Astrocyte (in vitro differentiated cells and primary cell): ENCODE results near the gene B4GALT1.

Experiments used
- EZH2 ChIP-seq: IDR thresholded peaks from 2 replicates; pipeline ENCODE4 v1.6.1; 2012; ENCODE audit warnings: mild to moderate bottlenecking, low read length, inconsistent platforms; ENCODE audit not compliant: insufficient read depth
- TF ChIP-seq, protein P1 (sequence below): IDR thresholded peaks from 2 replicates; pipeline ENCODE4 v1.5.1; 2011; ENCODE audit warnings: low read depth, mild to moderate bottlenecking, inconsistent platforms, low read length, moderate library complexity; ENCODE audit not compliant: insufficient read depth

DNA sequence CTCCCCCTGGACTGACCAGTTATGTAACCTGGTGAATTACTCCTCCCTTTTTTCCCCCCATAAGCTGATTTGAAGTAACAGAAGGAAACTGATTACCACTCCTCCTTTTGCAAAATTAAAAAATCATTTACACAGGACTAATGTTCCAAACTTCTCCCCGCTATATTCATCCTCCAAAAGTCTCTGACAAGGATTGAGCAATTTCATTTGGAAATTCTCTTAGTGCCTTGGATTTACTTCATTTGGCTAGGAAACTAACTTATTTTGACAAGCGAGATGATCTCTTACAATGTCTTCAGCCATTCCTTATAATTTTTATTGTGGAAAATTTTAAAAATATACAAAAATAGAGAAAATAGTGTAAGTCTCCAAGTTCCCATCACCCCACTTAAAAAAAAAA, 15.4 kb upstream of the B4GALT1 start:
- TF ChIP-seq, protein P1, sequence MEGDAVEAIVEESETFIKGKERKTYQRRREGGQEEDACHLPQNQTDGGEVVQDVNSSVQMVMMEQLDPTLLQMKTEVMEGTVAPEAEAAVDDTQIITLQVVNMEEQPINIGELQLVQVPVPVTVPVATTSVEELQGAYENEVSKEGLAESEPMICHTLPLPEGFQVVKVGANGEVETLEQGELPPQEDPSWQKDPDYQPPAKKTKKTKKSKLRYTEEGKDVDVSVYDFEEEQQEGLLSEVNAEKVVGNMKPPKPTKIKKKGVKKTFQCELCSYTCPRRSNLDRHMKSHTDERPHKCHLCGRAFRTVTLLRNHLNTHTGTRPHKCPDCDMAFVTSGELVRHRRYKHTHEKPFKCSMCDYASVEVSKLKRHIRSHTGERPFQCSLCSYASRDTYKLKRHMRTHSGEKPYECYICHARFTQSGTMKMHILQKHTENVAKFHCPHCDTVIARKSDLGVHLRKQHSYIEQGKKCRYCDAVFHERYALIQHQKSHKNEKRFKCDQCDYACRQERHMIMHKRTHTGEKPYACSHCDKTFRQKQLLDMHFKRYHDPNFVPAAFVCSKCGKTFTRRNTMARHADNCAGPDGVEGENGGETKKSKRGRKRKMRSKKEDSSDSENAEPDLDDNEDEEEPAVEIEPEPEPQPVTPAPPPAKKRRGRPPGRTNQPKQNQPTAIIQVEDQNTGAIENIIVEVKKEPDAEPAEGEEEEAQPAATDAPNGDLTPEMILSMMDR = no peak
- TF ChIP-seq EZH2 = no peak
